SU-DHL-6 (cell line): ENCODE measurements around the gene SNTG2.

ENCODE experiments used
- EZH2phosphoT487 ChIP-seq: fragments of 200-600 bp; sonication (generic), shearing (Covaris generic); conservative IDR thresholded peaks from 2 replicates; pipeline ENCODE4 v1.6.1; 2018; ENCODE audit warnings: mild to moderate bottlenecking, antibody characterized with exemption, low read length, moderate library complexity, mixed read lengths
- TF ChIP-seq, protein P1 (sequence below): fragments of 200-600 bp; sonication (generic); IDR thresholded peaks from one replicate; pipeline ENCODE4 v1.5.1; 2017; ENCODE audit warnings: antibody characterized with exemption, mild to moderate bottlenecking, low read length, moderate library complexity; ENCODE audit not compliant: insufficient read depth, poor library complexity, severe bottlenecking

DNA sequence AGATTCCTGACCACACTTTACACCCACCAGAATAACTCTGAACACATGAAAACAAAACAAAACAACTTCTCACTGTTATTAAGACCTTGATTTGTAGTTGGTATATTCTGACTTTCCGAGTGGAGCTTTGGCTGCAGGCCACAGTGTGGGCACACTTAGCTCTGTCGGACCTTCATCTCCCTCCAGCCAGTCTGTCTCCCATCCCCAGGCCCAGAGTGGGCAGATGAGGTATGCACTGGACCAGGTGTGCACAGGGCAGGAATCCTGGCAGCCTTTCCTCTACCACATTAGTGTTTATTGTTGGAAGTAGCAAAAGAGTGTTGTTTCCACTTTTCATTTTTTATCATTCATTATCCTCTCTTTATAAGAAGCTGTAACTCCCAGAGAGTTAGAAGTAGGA lies 243.2 kb downstream of the SNTG2 start:
- TF ChIP-seq, protein P1, sequence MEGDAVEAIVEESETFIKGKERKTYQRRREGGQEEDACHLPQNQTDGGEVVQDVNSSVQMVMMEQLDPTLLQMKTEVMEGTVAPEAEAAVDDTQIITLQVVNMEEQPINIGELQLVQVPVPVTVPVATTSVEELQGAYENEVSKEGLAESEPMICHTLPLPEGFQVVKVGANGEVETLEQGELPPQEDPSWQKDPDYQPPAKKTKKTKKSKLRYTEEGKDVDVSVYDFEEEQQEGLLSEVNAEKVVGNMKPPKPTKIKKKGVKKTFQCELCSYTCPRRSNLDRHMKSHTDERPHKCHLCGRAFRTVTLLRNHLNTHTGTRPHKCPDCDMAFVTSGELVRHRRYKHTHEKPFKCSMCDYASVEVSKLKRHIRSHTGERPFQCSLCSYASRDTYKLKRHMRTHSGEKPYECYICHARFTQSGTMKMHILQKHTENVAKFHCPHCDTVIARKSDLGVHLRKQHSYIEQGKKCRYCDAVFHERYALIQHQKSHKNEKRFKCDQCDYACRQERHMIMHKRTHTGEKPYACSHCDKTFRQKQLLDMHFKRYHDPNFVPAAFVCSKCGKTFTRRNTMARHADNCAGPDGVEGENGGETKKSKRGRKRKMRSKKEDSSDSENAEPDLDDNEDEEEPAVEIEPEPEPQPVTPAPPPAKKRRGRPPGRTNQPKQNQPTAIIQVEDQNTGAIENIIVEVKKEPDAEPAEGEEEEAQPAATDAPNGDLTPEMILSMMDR, result no peak
- TF ChIP-seq EZH2phosphoT487, result no peak
